GM12865 (cell line): Measurements from ENCODE around the gene ZNF273.

ENCODE experiments used
- DNase-seq: peaks from one replicate; pipeline ENCODE4 v3.0.0; 2010; ENCODE audit warnings: low read depth
- H3K4me3 ChIP-seq: 2 replicates; pipeline ENCODE4 v1.5.1; 2011; ENCODE audit warnings: mild to moderate bottlenecking, low read depth, low read length, control low read depth
- TF ChIP-seq, protein P1 (sequence below): IDR thresholded peaks from 2 replicates; pipeline ENCODE4 v1.5.1; 2011; ENCODE audit warnings: low read length, control low read depth, low read depth, inconsistent platforms; ENCODE audit not compliant: insufficient read depth; ENCODE audit errors: missing control alignments

The ZNF273 gene

DNA sequence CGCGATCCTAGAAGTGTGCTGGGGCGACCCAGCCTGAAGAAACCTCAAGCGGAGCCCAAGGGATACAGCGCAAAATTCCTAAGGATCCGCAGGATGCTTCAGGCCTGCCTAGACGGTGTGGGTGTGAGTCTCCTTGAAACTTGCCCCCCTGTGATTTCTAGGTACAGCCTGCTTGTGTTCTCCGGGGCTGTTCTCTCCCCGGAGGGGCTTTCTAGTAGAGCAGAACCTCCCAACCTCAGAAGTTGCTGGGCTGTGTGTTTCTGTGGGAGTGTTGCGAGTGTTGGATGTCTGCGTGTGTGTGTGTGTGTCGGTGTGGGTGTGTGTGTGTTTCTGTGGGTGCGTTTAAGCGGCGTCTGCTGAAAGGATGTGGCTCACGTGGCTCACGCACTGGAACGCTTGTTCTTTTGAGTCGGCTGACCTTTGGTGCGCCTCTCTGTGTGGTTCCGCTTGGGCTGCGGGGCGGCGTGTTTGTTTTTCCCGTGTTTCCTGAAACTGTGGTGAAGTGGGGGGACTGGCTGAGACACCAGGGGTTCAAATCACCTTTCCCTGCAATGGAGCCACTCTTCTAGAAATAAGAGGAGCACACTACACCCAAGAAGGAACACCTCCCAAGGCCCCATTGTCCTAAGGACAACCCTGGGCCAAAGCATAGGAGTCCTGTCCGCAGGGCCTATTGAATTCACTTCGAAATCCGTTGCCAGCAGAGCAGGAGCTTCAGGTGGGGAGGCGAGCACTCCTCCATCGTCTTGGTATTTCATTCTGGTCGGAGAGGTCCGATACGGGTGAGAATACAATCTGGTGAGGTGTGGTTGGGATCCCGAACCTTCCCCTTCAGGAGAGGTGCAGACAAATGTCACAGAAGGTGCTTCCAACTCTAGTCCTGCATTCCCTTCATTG lies 25.1 kb upstream of the ZNF273 start:
- DNase-seq = no peak

DNA sequence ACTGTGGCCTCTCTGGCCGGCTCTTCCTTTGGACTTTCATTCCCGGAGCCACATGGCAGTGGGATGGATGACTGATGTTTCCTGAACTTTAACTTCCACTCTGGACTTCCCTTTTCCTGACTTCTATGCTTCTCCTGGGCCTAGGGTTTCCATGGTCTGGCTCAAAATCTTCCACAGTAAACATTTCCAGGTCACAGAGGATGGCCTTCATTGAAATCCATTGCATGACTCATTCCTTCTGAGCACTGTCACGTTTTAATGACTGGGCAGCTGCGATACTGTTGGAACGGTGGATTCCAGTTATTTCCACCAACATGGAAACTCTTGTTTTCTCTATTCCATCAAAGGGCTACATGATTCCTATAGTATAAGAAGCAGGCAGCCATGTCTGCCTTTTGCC lies 24.4 kb upstream of the ZNF273 start:
- DNase-seq = no peak

More for the DNA sequence above, 25.1 kb upstream of the ZNF273 start:
- TF ChIP-seq, protein P1, sequence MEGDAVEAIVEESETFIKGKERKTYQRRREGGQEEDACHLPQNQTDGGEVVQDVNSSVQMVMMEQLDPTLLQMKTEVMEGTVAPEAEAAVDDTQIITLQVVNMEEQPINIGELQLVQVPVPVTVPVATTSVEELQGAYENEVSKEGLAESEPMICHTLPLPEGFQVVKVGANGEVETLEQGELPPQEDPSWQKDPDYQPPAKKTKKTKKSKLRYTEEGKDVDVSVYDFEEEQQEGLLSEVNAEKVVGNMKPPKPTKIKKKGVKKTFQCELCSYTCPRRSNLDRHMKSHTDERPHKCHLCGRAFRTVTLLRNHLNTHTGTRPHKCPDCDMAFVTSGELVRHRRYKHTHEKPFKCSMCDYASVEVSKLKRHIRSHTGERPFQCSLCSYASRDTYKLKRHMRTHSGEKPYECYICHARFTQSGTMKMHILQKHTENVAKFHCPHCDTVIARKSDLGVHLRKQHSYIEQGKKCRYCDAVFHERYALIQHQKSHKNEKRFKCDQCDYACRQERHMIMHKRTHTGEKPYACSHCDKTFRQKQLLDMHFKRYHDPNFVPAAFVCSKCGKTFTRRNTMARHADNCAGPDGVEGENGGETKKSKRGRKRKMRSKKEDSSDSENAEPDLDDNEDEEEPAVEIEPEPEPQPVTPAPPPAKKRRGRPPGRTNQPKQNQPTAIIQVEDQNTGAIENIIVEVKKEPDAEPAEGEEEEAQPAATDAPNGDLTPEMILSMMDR = no peak
- H3K4me3 ChIP-seq = no peak overlapping the region

DNA sequence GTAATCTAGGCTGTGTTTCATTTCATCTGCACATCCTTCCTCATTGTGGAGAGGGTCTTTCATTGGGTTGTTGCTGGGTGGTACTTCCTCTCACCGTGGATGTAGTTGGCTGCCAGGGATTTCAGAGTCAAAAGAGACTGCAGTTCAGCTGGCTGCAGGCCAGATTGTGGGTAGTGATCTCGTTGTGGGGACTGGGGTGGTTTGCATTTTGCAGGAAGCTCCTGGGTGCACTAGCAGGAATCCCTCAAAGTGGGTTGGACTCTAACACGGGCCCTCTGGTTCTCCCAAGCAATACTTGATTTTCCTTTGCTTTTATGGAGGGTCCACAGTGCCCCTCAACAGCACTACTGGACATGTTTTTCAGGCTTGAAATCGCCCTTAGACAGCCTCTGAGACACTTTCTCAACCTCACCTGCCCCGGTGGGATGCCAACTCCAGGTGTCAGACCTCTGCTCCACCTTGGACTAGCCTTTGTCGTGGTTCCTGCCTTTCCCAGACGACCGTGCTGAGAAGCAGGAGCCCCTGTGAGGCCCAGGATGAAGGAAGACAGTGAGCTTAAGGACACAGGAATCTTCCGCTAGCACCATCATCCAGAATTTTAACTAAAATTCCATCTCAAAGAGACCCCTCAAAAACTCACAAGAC lies 23.9 kb upstream of the ZNF273 start:
- no peak for DNase-seq
- H3K4me3 ChIP-seq = no peak overlapping the region
- TF ChIP-seq, protein P1 = no peak

More for the DNA sequence above, 24.4 kb upstream of the ZNF273 start:
- TF ChIP-seq, protein P1 = no peak
- no peak overlapping the region for H3K4me3 ChIP-seq

DNA sequence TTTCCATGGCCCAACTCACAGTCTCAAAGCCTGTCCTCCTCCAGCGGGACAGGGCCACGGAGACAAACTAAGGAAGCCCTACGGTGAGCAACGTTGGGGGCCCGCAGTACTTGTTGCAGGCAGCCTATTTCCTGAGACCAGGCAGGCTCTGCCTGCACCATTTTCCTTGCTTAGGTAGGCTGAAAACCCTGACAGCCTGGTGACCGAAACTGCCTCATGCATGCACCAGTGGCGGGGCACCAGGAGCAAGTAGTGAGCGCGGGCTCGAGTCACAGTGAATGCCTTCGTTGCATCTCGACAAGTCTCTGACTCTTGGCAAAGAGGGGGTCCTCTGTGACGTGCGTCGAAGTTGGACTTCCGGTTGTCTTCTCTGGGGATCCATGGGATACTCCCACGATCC lies 23.3 kb upstream of the ZNF273 start:
- TF ChIP-seq, protein P1 = no peak
- no peak for DNase-seq
- H3K4me3 ChIP-seq = no peak overlapping the region

DNA sequence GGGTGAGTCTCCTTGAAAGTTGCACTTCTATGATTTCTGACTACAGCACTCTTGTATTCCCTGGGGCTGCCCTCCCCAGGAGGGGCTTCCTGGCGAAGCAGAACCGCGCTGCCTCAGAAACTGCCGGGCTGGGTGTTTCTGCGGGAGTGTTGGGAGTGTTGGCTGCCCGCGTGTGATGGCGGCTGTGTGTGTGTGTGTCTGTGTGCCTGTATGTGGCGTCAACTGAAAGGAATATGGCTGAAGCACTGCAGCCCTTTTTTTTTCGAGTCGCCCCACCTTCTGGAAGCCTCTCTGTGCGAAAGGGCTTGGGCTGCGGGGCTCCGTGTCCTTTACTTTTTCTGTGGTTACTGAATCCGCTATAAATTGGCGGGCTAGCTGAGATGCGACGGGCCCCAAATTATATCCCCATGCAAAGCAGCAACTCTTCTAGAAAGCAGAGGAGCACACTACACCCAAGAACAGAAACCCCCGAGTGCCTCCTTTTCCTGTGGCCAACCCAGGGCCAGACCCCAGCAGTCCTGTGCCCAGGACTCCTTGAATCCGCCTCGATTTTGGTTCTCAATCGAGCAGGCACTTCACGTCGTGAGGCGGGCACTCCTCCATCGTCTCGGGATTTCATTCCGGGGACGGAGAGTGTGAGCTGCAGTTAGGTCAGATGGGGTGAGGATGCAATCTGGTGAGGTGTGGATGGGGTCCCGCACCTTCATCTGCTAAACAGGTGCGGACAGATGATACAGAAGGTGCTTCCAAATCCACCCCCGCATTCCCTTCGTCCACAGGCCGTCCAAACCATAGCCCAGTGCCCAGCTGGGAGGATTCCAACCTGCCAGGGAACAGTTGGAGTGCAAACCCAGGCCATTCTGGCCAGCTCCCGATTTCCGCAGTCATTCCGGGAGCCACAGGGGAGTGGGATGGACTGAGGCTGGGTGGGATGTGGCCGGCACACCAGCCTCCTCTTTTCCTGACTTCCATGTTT lies 22.5 kb upstream of the ZNF273 start:
- DNase-seq = no peak
- H3K4me3 ChIP-seq = no peak overlapping the region
- TF ChIP-seq, protein P1 = no peak

DNA sequence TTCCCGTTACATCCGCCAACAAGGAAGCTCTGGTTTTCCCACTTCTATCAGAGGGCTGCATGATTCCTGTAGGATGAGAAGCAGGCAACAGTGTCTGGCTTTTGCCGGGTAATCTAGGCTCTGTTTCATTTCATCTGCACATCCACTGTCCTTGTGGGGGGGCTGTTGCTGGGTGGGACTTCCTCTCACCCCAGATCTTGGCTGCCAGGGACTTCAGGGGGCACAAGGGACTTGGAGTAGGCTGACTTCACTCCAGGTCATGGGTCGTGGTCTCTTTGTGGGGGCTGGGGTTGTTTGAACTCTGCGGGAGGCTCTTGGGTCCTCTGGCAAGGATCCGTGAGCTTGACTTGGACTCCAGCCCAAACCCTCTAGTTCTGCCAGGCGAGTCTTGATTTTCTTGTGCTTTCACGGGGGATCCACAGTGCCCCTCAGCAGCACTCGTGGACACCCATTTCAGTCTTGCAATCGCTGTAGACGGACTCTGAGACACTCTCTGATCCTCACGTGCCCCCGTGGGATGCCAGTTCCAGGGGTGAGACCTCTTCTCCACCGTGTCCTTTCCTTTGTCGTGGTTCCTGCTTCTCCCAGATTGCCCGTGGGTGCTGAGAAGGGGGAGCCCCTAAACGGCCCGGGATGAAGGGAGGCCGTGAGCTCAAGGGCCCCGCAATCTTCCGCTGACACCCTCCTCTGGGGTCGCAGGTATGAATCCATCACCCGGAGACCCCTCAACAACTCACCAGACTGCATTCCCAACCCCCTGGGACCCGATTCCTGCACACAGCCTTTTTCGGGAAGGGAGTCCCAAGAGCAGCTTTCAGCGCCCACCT lies 21.4 kb upstream of the ZNF273 start:
- no peak for DNase-seq
- H3K4me3 ChIP-seq = no peak overlapping the region
- TF ChIP-seq, protein P1 = no peak
